Measurements from ENCODE around the gene TCAP. TPM values are rescaled to one million over a fixed set of nuclear protein-coding genes. Genes with fewer than 3 reads are reported as not detected.
A peak's percentile ranks its signal among the peaks of the same experiment; 100 is the strongest.

The TCAP gene
- total and polyA plus RNA-seq, 10 donors = 1.5 to 3.2 (median 2.2) TPM

DNA sequence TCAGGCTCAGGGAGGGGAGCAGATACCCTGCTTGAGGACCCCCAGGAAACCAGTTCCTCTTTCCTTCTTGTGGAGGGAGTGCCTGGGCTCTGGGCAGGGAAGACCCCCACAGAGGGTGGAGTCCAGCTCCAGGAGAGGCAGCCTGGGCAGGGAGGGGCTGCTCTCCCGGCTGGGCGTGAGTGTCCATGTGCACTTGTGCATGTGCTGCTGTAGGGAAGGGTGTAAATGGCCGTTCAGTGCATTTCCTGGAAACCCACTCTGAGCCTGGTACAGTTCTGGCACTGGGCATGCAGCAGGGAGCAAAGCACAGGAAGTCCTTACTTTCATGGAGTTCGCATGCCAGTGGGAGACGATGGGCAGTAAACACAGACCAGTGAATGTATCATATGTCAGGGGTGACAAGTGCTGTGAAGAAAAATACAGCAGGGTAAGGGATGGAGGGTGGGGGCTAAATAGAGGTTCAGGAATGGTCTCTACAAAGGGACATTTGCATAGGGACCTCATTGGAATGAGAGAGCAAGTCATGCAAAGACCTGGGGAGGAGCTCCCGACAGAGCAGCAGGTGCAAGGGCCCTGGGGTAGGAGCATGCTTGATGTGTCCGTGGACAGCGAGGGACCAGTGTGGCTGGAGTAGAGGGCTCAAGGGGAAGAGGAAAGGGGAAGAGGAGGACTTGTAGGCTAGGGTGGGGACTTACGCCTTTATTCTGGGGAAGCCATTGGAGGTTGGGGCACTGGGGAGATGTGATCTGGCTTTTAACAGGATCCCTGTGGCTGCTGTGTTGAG lies 22.7 kb upstream of the TCAP start:
- H3K4me1 ChIP-seq = peaks cover 46 to 98% (median 74%) of the 10 kb centered on the region in 6 donors
- DNase-seq = no peak

GRCh38 chr17:39643271-39643670 lies 21.9 kb upstream of the TCAP start:
- no peaks in the 10 kb centered on the region for H3K27me3 ChIP-seq (replicated peaks in 1 of 7)
- intact Hi-C loops (cut with DNase I; ENCODE audit: low total_unique reads) = no loop called here
- TF ChIP-seq POLR2A (IDR thresholded peaks at IDR 0.05) = no peak
- TF ChIP-seq, protein P1, sequence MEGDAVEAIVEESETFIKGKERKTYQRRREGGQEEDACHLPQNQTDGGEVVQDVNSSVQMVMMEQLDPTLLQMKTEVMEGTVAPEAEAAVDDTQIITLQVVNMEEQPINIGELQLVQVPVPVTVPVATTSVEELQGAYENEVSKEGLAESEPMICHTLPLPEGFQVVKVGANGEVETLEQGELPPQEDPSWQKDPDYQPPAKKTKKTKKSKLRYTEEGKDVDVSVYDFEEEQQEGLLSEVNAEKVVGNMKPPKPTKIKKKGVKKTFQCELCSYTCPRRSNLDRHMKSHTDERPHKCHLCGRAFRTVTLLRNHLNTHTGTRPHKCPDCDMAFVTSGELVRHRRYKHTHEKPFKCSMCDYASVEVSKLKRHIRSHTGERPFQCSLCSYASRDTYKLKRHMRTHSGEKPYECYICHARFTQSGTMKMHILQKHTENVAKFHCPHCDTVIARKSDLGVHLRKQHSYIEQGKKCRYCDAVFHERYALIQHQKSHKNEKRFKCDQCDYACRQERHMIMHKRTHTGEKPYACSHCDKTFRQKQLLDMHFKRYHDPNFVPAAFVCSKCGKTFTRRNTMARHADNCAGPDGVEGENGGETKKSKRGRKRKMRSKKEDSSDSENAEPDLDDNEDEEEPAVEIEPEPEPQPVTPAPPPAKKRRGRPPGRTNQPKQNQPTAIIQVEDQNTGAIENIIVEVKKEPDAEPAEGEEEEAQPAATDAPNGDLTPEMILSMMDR (IDR thresholded peaks at IDR 0.05 in 8 of 11, conservative IDR thresholded peaks at IDR 0.05 in 3 of 11) = no peak
- TF ChIP-seq POLR2AphosphoS5 (IDR thresholded peaks at IDR 0.05) = no peak
- peaks cover 39 to 98% (median 67%) of the 10 kb centered on the region in 6 donors for H3K4me1 ChIP-seq
- no peak overlapping the region for H3K4me3 ChIP-seq
- H3K36me3 ChIP-seq = peaks cover 0 to 27% (median 0%) of the 10 kb centered on the region in 6 donors
- no peak for DNase-seq
- no peaks in the 10 kb centered on the region for H3K9me3 ChIP-seq
- no peak overlapping the region for H3K27ac ChIP-seq
- 65 to 82% (median 67%) methylated on average over 4 of the region's 4 CpGs for WGBS, 5 donors

More for the DNA sequence above, 22.7 kb upstream of the TCAP start:
- intact Hi-C loops (cut with DNase I; ENCODE audit: low total_unique reads) = no loop called here
- 70 to 83% (median 78%) methylated on average over 7 to 9 of the region's 9 CpGs for WGBS, 5 donors
- Histone ChIP-seq H3K36me3 (peaks cover 0 to 26% (median 0%) of the 10 kb centered on the region in 6 donors), H3K27ac (peak overlapping the region in 2 of 8 donors; percentile 18 to 46), H3K27me3 (replicated peaks in 1 of 7) (no peaks in the 10 kb centered on the region), H3K9me3 (no peaks in the 10 kb centered on the region), H3K4me3 (no peak overlapping the region)
- no peak for TF ChIP-seq POLR2AphosphoS5 (IDR thresholded peaks at IDR 0.05)
- no peak for TF ChIP-seq POLR2A (IDR thresholded peaks at IDR 0.05)
- TF ChIP-seq, protein P1 (IDR thresholded peaks at IDR 0.05 in 8 of 11, conservative IDR thresholded peaks at IDR 0.05 in 3 of 11) = no peak

DNA sequence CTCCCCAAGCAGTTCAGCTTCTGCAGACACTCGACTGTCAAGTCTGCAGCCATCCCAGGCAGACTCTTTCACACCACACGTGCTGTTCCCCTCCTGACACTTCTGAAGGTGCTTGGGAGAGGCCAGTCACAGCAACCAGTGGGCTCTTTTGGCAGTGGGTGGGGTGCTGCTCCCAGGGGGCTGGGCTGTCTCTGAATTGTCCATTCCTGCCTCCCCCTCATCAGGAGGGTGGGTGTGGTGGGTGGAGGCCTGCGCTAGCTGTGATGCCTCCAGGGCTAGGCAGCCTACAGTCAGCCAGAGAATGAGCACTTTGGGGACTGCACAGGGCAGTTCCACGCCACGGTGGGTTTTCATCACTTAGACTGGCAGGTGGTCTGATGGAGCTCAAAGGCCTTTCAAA lies 17.9 kb upstream of the TCAP start:
- Histone ChIP-seq H3K36me3 (peaks cover 0 to 57% (median 0%) of the 10 kb centered on the region in 6 donors), H3K9me3 (no peaks in the 10 kb centered on the region), H3K27ac (no peak overlapping the region), H3K4me1 (peaks cover 3 to 95% (median 41%) of the 10 kb centered on the region in 6 donors), H3K4me3 (no peak overlapping the region), H3K27me3 (replicated peaks in 1 of 7) (no peaks in the 10 kb centered on the region)
- DNase-seq = no peak
- intact Hi-C loops (cut with DNase I; ENCODE audit: low total_unique reads) = no loop called here
- TF ChIP-seq, protein P1 (IDR thresholded peaks at IDR 0.05 in 8 of 11, conservative IDR thresholded peaks at IDR 0.05 in 3 of 11) = no peak
- TF ChIP-seq POLR2A (IDR thresholded peaks at IDR 0.05) = no peak
- TF ChIP-seq POLR2AphosphoS5 (IDR thresholded peaks at IDR 0.05) = no peak
- 73 to 94% (median 85%) methylated on average over 5 of the region's 5 CpGs for WGBS, 5 donors

DNA sequence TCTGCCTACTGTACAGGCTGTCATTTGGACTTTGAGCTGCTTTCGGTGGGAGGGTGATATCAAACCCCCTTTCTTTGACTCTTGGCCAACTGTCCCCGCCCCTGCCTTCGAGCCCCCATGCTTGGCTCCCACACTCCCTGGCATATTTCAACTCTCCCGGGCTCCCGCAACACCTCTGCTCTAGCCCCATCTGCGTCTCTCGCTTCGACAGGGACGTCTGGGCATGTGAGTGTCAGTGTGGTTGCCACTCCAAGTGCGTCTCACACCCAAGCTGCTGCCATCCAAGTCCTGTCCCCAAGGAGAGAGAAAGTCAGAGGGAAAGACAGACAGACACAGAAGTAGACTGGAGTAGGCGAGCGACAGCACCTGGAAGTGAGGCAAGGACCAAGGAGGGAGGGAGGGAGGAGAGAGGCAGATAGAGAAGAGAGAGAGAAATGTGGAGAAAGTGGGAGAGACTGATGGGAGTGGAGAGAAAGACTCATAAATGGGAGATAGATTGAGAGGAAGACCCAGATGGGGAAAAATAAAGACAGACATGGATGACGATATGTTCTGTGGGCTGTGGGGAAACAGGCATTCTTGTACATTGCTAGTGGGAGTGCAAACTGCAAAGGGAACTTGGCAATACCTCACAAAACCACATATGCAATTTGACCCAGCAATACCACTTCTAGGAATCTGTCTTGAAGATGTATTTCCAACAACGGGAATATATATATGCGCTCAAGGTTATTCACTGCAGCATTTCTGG lies 16.4 kb upstream of the TCAP start:
- intact Hi-C loops (cut with DNase I; ENCODE audit: low total_unique reads) = no loop called here
- peaks cover 0 to 95% (median 30%) of the 10 kb centered on the region in 6 donors for H3K4me1 ChIP-seq
- peaks cover 0 to 67% (median 0%) of the 10 kb centered on the region in 6 donors for H3K36me3 ChIP-seq
- H3K4me3 ChIP-seq = no peak overlapping the region
- TF ChIP-seq, protein P1 (IDR thresholded peaks at IDR 0.05 in 8 of 11, conservative IDR thresholded peaks at IDR 0.05 in 3 of 11) = no peak
- TF ChIP-seq POLR2AphosphoS5 (IDR thresholded peaks at IDR 0.05) (no peak), POLR2A (IDR thresholded peaks at IDR 0.05) (no peak)
- no peaks in the 10 kb centered on the region for H3K27me3 ChIP-seq (replicated peaks in 1 of 7)
- no peaks in the 10 kb centered on the region for H3K9me3 ChIP-seq
- DNase-seq = no peak
- WGBS, 5 donors = 75 to 86% (median 85%) methylated on average over 15 of the region's 15 CpGs
- no peak overlapping the region for H3K27ac ChIP-seq

Measured in spleen (tissue), 11 donors.